CD8-positive, alpha-beta memory T cell (primary cell): Measurements from ENCODE around the gene NCAM1. TPM values are rescaled to one million over a fixed set of nuclear protein-coding genes. Genes with fewer than 3 reads are reported as not detected.

Experiments used
- CTCF ChIA-PET: fragments of 350-600 bp; sonication (Branson Sonifier 250); formaldehyde crosslinking; loops from one replicate; lab custom pipeline; 2021; ENCODE audit warnings: antibody characterized with exemption; lab: Charles Lee
- POLR2A ChIA-PET: fragments of 350-600 bp; sonication (Branson Sonifier 250); formaldehyde crosslinking; loops from one replicate; lab custom pipeline; 2021; ENCODE audit warnings: antibody characterized with exemption; lab: Charles Lee
- DNase-seq, 5 donors: peaks; one replicate each; pipeline versions ENCODE4 v3.0.0 to v3.0.0-alpha.2; 2020 to 2022; ENCODE audit warnings: mixed read lengths in 1 of 5
- H3K27ac ChIP-seq: one replicate; pipeline ENCODE4 v1.7.0; 2013; ENCODE audit warnings: low read depth, mild to moderate bottlenecking, low read length, moderate library complexity
- H3K27me3 ChIP-seq: 2 replicates; pipeline ENCODE4 v1.7.0; 2013; ENCODE audit warnings: low read length, mild to moderate bottlenecking; ENCODE audit not compliant: insufficient read depth, poor library complexity, severe bottlenecking
- H3K36me3 ChIP-seq: 2 replicates; pipeline ENCODE4 v1.7.0; 2013; ENCODE audit warnings: mild to moderate bottlenecking, low read length, moderate library complexity; ENCODE audit not compliant: insufficient read depth
- H3K4me1 ChIP-seq: 2 replicates; pipeline ENCODE4 v1.7.0; 2013; ENCODE audit warnings: mild to moderate bottlenecking, low read length, moderate library complexity; ENCODE audit not compliant: insufficient read depth
- H3K4me3 ChIP-seq: 2 replicates; pipeline ENCODE4 v1.7.0; 2013; ENCODE audit warnings: mild to moderate bottlenecking, low read length
- H3K9me3 ChIP-seq: 2 replicates; pipeline ENCODE4 v1.7.0; 2013; ENCODE audit warnings: mild to moderate bottlenecking, low read length
- H3K27ac Mint-ChIP-seq, 8 donors: one replicate each; pipeline ENCODE4 v1.8.0; 2020 to 2021; ENCODE audit warnings: mixed read lengths in 8 of 8, mild to moderate bottlenecking in 6 of 8, inconsistent platforms in 3 of 8, moderate library complexity in 3 of 8
- H3K27me3 Mint-ChIP-seq, 2 donors: one replicate each; pipeline ENCODE4 v1.8.0; 2020 to 2021; ENCODE audit warnings: mixed read lengths in 2 of 2, mild to moderate bottlenecking in 1 of 2, moderate library complexity in 1 of 2
- H3K36me3 Mint-ChIP-seq, 3 donors: one replicate each; pipeline ENCODE4 v1.8.0; 2020 to 2021; ENCODE audit warnings: mixed read lengths in 3 of 3, inconsistent platforms in 1 of 3, mild to moderate bottlenecking in 1 of 3
- H3K4me1 Mint-ChIP-seq, 3 donors: one replicate each; pipeline ENCODE4 v1.8.0; 2020 to 2021; ENCODE audit warnings: mixed read lengths in 3 of 3, inconsistent platforms in 1 of 3, mild to moderate bottlenecking in 1 of 3
- H3K4me3 Mint-ChIP-seq, 7 donors: one replicate each; pipeline ENCODE4 v1.8.0; 2020 to 2021; ENCODE audit warnings: mixed read lengths in 7 of 7, mild to moderate bottlenecking in 6 of 7, moderate library complexity in 4 of 7, inconsistent platforms in 2 of 7
- H3K9me3 Mint-ChIP-seq, 5 donors: one replicate each; pipeline ENCODE4 v1.8.0; 2020 to 2022; ENCODE audit warnings: mixed read lengths in 5 of 5, mild to moderate bottlenecking in 3 of 5, moderate library complexity in 2 of 5, inconsistent platforms in 1 of 5
- polyA plus RNA-seq: library from polyadenylated mRNA; unstranded; fragments of 300-500 nt; fragmentation: Illumina TruSeq; gene quantifications from one replicate; pipeline ENCODE4 v1.2.3, GENCODE V29; 2021
- total RNA-seq, 2 experiments: library from RNA; stranded (reverse); gene quantifications; one replicate each; pipeline ENCODE4 v1.2.3, GENCODE V29; 2021

NCAM1 gene
- total and polyA plus RNA-seq, 3 experiments from 2014 or later: 0.16 to 1.7 TPM; not detected in 1

GRCh38 chr11:113106507-113106906 is 145.3 kb downstream of the NCAM1 start:
- no peak overlapping the region for H3K27ac Mint-ChIP-seq
- no peak overlapping the region for H3K4me3 Mint-ChIP-seq
- Histone ChIP-seq H3K4me3 (no peak overlapping the region), H3K4me1 (no peaks in the 10 kb centered on the region), H3K27me3 (no peaks in the 10 kb centered on the region), H3K36me3 (no peaks in the 10 kb centered on the region), H3K9me3 (no peaks in the 10 kb centered on the region), H3K27ac (no peak overlapping the region)
- peaks cover 0 to 7% of the 10 kb centered on the region in 2 donors for H3K27me3 Mint-ChIP-seq
- POLR2A ChIA-PET: no interaction called here
- no peaks in the 10 kb centered on the region for H3K4me1 Mint-ChIP-seq
- H3K9me3 Mint-ChIP-seq: no peaks in the 10 kb centered on the region
- CTCF ChIA-PET: no interaction called here
- DNase-seq: no peak
- no peaks in the 10 kb centered on the region for H3K36me3 Mint-ChIP-seq

DNA sequence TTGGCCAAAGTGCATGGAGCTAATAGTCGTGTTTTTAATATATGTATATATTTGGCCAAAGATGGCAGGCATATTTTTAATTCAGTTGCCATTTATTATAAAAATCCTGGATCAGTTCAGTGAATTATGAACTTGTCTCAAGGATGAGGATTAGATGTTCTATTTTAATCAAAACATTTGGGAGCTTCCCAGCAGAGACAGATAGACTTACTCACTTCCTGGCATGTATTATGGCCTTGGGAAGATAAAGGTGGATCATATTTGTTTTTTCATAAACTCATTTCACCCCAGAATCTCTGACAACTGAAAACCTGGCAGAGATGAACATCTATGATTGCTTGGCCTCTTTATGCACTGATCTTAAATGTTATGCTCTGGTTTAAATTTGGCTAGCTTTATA is 148.8 kb downstream of the NCAM1 start:
- ChIA-PET POLR2A (no interaction called here), CTCF (no interaction called here)
- Mint-ChIP-seq H3K9me3 (no peaks in the 10 kb centered on the region), H3K4me1 (no peaks in the 10 kb centered on the region), H3K27ac (no peak overlapping the region), H3K27me3 (peaks cover 4 to 26% of the 10 kb centered on the region in 2 donors), H3K36me3 (no peaks in the 10 kb centered on the region), H3K4me3 (no peak overlapping the region)
- H3K27me3 ChIP-seq: no peaks in the 10 kb centered on the region
- H3K36me3 ChIP-seq: no peaks in the 10 kb centered on the region
- H3K27ac ChIP-seq: no peak overlapping the region
- H3K9me3 ChIP-seq: no peaks in the 10 kb centered on the region
- no peak for DNase-seq
- H3K4me3 ChIP-seq: no peak overlapping the region
- no peaks in the 10 kb centered on the region for H3K4me1 ChIP-seq

GRCh38 chr11:113111156-113111555 is 149.9 kb downstream of the NCAM1 start:
- no peaks in the 10 kb centered on the region for H3K4me1 Mint-ChIP-seq
- CTCF ChIA-PET: no interaction called here
- no peaks in the 10 kb centered on the region for H3K36me3 ChIP-seq
- no peak overlapping the region for H3K4me3 Mint-ChIP-seq
- H3K4me3 ChIP-seq: no peak overlapping the region
- H3K36me3 Mint-ChIP-seq: no peaks in the 10 kb centered on the region
- H3K4me1 ChIP-seq: no peaks in the 10 kb centered on the region
- H3K27ac ChIP-seq: no peak overlapping the region
- POLR2A ChIA-PET: no interaction called here
- no peaks in the 10 kb centered on the region for H3K27me3 ChIP-seq
- no peaks in the 10 kb centered on the region for H3K9me3 ChIP-seq
- peaks cover 8 to 30% of the 10 kb centered on the region in 2 donors for H3K27me3 Mint-ChIP-seq
- H3K9me3 Mint-ChIP-seq: no peaks in the 10 kb centered on the region
- DNase-seq: no peak
- H3K27ac Mint-ChIP-seq: no peak overlapping the region

GRCh38 chr11:113112307-113112706 is 151.1 kb downstream of the NCAM1 start:
- POLR2A ChIA-PET: no interaction called here
- no peak overlapping the region for H3K27ac ChIP-seq
- Mint-ChIP-seq H3K27ac (no peak overlapping the region), H3K36me3 (no peaks in the 10 kb centered on the region), H3K27me3 (peaks cover 8 to 30% of the 10 kb centered on the region in 2 donors), H3K9me3 (no peaks in the 10 kb centered on the region), H3K4me3 (no peak overlapping the region), H3K4me1 (no peaks in the 10 kb centered on the region)
- no peaks in the 10 kb centered on the region for H3K4me1 ChIP-seq
- H3K27me3 ChIP-seq: no peaks in the 10 kb centered on the region
- H3K4me3 ChIP-seq: no peak overlapping the region
- no peaks in the 10 kb centered on the region for H3K9me3 ChIP-seq
- H3K36me3 ChIP-seq: no peaks in the 10 kb centered on the region
- no peak for DNase-seq
- CTCF ChIA-PET: no interaction called here

- DNase-seq: no peak
- H3K27me3 ChIP-seq: no peaks in the 10 kb centered on the region
- H3K4me1 ChIP-seq: no peaks in the 10 kb centered on the region
- Mint-ChIP-seq H3K4me1 (no peaks in the 10 kb centered on the region), H3K4me3 (no peak overlapping the region), H3K9me3 (no peaks in the 10 kb centered on the region), H3K27me3 (peaks cover 10 to 29% of the 10 kb centered on the region in 2 donors), H3K27ac (no peak overlapping the region), H3K36me3 (no peaks in the 10 kb centered on the region)
- no peak overlapping the region for H3K4me3 ChIP-seq
- CTCF ChIA-PET: no interaction called here
- no peaks in the 10 kb centered on the region for H3K9me3 ChIP-seq
- POLR2A ChIA-PET: no interaction called here
- no peak overlapping the region for H3K27ac ChIP-seq
- no peaks in the 10 kb centered on the region for H3K36me3 ChIP-seq
Observed at GRCh38 chr11:113113801-113114704, 152.8 kb downstream of the NCAM1 start.

DNA sequence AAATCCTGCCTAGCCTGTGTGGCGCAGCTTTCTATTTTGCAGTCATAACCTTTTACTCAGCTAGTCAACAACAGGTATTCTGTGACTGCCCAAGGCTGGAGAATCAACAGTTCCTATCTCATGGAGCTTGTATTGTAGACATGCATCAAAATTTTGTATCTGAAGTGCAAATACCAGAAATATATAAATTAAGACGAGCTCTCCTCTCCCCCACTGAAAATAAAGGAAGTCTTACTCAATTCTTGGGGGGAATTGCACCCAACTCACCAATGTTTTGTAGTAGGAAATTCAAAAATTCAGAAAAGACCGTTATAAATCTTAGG is 153.4 kb downstream of the NCAM1 start:
- Mint-ChIP-seq H3K36me3 (no peaks in the 10 kb centered on the region), H3K4me1 (no peaks in the 10 kb centered on the region), H3K27me3 (peaks cover 10 to 34% of the 10 kb centered on the region in 2 donors), H3K27ac (no peak overlapping the region), H3K4me3 (no peak overlapping the region), H3K9me3 (no peaks in the 10 kb centered on the region)
- H3K27me3 ChIP-seq: no peaks in the 10 kb centered on the region
- ChIA-PET POLR2A (no interaction called here), CTCF (no interaction called here)
- no peak overlapping the region for H3K27ac ChIP-seq
- H3K36me3 ChIP-seq: no peaks in the 10 kb centered on the region
- no peaks in the 10 kb centered on the region for H3K9me3 ChIP-seq
- no peak for DNase-seq
- H3K4me3 ChIP-seq: no peak overlapping the region
- H3K4me1 ChIP-seq: no peaks in the 10 kb centered on the region

DNA sequence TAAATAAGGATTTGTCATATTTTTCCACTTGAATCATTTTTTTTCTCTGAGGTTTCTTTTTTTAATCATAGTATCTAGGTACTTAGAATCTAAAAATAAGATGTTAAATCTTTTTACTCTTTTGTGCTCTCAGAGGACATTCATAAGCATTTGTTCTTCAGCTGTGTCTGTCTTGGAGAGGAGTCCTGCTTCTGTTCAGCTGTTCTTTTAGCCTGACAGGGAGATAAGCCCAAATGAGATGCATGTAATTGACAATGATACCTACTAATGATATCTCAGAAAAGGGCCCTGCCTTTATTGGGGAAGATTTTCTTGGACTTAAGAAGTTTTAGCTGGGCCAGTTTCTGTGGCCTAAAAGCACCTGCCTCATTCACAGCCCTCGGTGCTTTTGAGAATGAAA is 156.9 kb downstream of the NCAM1 start:
- no peaks in the 10 kb centered on the region for H3K27me3 ChIP-seq
- H3K4me3 ChIP-seq: no peak overlapping the region
- POLR2A ChIA-PET: no interaction called here
- Mint-ChIP-seq H3K36me3 (no peaks in the 10 kb centered on the region), H3K4me1 (no peaks in the 10 kb centered on the region), H3K27me3 (peaks cover 7 to 27% of the 10 kb centered on the region in 2 donors), H3K4me3 (no peak overlapping the region), H3K27ac (no peak overlapping the region), H3K9me3 (no peaks in the 10 kb centered on the region)
- no peaks in the 10 kb centered on the region for H3K4me1 ChIP-seq
- no peak for DNase-seq
- H3K27ac ChIP-seq: no peak overlapping the region
- H3K9me3 ChIP-seq: no peaks in the 10 kb centered on the region
- no peaks in the 10 kb centered on the region for H3K36me3 ChIP-seq
- CTCF ChIA-PET: no interaction called here

- Histone ChIP-seq H3K36me3 (no peaks in the 10 kb centered on the region), H3K4me1 (no peaks in the 10 kb centered on the region)
- no peaks in the 10 kb centered on the region for H3K4me1 Mint-ChIP-seq
Observed at GRCh38 chr11:113119074-113119473, 157.9 kb downstream of the NCAM1 start.

More at GRCh38 chr11:113119074-113119473, 157.9 kb downstream of the NCAM1 start:
- peaks cover 7 to 19% of the 10 kb centered on the region in 2 donors for H3K27me3 Mint-ChIP-seq
- H3K4me3 Mint-ChIP-seq: no peak overlapping the region
- H3K36me3 Mint-ChIP-seq: no peaks in the 10 kb centered on the region
- no peaks in the 10 kb centered on the region for H3K9me3 Mint-ChIP-seq
- Histone ChIP-seq H3K27me3 (no peaks in the 10 kb centered on the region), H3K4me3 (no peak overlapping the region), H3K9me3 (no peaks in the 10 kb centered on the region), H3K27ac (no peak overlapping the region)
- no peak overlapping the region for H3K27ac Mint-ChIP-seq
- CTCF ChIA-PET: no interaction called here
- DNase-seq: no peak
- POLR2A ChIA-PET: no interaction called here
